ENCODE results near the gene PLCB4. TPM values are rescaled to one million over a fixed set of nuclear protein-coding genes. Genes with fewer than 3 reads are reported as not detected.

PLCB4 gene
- total and polyA plus RNA-seq, 2 experiments from 2014 or later = 6.5 to 16.1 TPM

DNA sequence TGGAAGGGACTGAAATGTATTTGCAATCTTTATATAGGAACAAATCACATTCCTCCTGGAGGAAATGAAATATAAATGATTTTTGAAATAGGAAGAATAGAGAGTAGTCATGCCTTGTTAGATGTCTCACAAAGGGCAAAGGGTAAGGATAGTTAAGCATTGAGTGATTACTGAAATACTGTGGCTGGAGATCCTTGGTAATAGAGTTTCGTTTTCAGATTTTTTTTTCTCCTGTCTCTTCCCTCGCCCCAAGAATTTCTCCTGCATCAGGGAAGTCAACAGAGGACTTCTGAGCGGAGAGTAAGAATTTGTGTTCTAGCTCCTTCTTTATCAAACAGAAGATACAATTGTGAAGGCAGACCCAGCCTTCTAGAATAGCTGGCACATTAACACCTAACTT is 79.4 kb downstream of the PLCB4 start (continued):
- TF ChIP-seq, protein P1, sequence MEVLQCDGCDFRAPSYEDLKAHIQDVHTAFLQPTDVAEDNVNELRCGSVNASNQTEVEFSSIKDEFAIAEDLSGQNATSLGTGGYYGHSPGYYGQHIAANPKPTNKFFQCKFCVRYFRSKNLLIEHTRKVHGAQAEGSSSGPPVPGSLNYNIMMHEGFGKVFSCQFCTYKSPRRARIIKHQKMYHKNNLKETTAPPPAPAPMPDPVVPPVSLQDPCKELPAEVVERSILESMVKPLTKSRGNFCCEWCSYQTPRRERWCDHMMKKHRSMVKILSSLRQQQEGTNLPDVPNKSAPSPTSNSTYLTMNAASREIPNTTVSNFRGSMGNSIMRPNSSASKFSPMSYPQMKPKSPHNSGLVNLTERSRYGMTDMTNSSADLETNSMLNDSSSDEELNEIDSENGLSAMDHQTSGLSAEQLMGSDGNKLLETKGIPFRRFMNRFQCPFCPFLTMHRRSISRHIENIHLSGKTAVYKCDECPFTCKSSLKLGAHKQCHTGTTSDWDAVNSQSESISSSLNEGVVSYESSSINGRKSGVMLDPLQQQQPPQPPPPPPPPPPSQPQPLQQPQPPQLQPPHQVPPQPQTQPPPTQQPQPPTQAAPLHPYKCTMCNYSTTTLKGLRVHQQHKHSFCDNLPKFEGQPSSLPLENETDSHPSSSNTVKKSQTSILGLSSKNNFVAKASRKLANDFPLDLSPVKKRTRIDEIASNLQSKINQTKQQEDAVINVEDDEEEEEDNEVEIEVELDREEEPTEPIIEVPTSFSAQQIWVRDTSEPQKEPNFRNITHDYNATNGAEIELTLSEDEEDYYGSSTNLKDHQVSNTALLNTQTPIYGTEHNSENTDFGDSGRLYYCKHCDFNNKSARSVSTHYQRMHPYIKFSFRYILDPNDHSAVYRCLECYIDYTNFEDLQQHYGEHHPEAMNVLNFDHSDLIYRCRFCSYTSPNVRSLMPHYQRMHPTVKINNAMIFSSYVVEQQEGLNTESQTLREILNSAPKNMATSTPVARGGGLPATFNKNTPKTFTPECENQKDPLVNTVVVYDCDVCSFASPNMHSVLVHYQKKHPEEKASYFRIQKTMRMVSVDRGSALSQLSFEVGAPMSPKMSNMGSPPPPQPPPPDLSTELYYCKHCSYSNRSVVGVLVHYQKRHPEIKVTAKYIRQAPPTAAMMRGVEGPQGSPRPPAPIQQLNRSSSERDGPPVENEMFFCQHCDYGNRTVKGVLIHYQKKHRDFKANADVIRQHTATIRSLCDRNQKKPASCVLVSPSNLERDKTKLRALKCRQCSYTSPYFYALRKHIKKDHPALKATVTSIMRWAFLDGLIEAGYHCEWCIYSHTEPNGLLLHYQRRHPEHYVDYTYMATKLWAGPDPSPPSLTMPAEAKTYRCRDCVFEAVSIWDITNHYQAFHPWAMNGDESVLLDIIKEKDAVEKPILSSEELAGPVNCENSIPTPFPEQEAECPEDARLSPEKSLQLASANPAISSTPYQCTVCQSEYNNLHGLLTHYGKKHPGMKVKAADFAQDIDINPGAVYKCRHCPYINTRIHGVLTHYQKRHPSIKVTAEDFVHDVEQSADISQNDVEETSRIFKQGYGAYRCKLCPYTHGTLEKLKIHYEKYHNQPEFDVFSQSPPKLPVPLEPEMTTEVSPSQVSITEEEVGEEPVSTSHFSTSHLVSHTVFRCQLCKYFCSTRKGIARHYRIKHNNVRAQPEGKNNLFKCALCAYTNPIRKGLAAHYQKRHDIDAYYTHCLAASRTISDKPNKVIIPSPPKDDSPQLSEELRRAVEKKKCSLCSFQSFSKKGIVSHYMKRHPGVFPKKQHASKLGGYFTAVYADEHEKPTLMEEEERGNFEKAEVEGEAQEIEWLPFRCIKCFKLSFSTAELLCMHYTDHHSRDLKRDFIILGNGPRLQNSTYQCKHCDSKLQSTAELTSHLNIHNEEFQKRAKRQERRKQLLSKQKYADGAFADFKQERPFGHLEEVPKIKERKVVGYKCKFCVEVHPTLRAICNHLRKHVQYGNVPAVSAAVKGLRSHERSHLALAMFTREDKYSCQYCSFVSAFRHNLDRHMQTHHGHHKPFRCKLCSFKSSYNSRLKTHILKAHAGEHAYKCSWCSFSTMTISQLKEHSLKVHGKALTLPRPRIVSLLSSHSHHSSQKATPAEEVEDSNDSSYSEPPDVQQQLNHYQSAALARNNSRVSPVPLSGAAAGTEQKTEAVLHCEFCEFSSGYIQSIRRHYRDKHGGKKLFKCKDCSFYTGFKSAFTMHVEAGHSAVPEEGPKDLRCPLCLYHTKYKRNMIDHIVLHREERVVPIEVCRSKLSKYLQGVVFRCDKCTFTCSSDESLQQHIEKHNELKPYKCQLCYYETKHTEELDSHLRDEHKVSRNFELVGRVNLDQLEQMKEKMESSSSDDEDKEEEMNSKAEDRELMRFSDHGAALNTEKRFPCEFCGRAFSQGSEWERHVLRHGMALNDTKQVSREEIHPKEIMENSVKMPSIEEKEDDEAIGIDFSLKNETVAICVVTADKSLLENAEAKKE (CRISPR knock-in tag; IDR thresholded peaks at IDR 0.05) = no peak
- no peak for TF ChIP-seq EZH2phosphoT487 (IDR thresholded peaks at IDR 0.05; ENCODE audit: unreplicated experiment)

GRCh38 chr20:9149087-9149486 is 80.2 kb downstream of the PLCB4 start:
- H3K36me3 Mint-ChIP-seq (ENCODE audit: low read depth) = peaks cover 37% of the 10 kb centered on the region
- H3K27ac Mint-ChIP-seq = no peak overlapping the region
- Histone ChIP-seq H3K27me3 (ENCODE audit: insufficient read depth) (no peaks in the 10 kb centered on the region), H3K27ac (ENCODE audit: low read depth) (no peak overlapping the region), H3K79me2 (replicated peaks; ENCODE audit: insufficient read depth) (no peaks in the 10 kb centered on the region; the same call in 1 of the 2 replicates), H3K36me3 (ENCODE audit: insufficient read depth) (no peaks in the 10 kb centered on the region), H3K4me3 (no peak overlapping the region), H3K4me2 (no peak overlapping the region), H4K20me1 (replicated peaks; ENCODE audit: insufficient read depth) (no peaks in the 10 kb centered on the region), H2AFZ (no peak overlapping the region), H3K4me1 (ENCODE audit: insufficient read depth) (no peaks in the 10 kb centered on the region; the same call in 1 of the 2 replicates), H3F3A (replicated peaks; ENCODE audit: low read depth) (no peaks in the 10 kb centered on the region), H3K9me2 (ENCODE audit: insufficient read depth) (0 out of 2 replicates have a peak, but pooled peaks cover 8% of the 10 kb centered on the region)
- no peaks in the 10 kb centered on the region for H3K4me1 Mint-ChIP-seq
- no peak for ATAC-seq
- peaks cover 33% of the 10 kb centered on the region for H3K9me3 Mint-ChIP-seq
- DNase-seq (ENCODE audit: low spot score) = no peak
- H3K27me3 Mint-ChIP-seq (ENCODE audit: insufficient read depth, low read depth, poor library complexity) = no peaks in the 10 kb centered on the region
- H3K4me3 Mint-ChIP-seq = no peak overlapping the region
- TF ChIP-seq ZNF331 (CRISPR knock-in tag; IDR thresholded peaks at IDR 0.05; ENCODE audit: low read depth) (no peak), JUNB (IDR thresholded peaks at IDR 0.05; ENCODE audit: unreplicated experiment) (no peak), STAT1 (IDR thresholded peaks at IDR 0.05; ENCODE audit: unreplicated experiment) (no peak), ZNF114 (CRISPR knock-in tag; IDR thresholded peaks at IDR 0.05) (no peak), EZH2phosphoT487 (IDR thresholded peaks at IDR 0.05; ENCODE audit: unreplicated experiment) (no peak), POLR2AphosphoS5 (IDR thresholded peaks at IDR 0.05; ENCODE audit: low read depth) (no peak), EZH2 (IDR thresholded peaks at IDR 0.05; ENCODE audit: low read depth, unreplicated experiment) (no peak)
- TF ChIP-seq, protein P2, sequence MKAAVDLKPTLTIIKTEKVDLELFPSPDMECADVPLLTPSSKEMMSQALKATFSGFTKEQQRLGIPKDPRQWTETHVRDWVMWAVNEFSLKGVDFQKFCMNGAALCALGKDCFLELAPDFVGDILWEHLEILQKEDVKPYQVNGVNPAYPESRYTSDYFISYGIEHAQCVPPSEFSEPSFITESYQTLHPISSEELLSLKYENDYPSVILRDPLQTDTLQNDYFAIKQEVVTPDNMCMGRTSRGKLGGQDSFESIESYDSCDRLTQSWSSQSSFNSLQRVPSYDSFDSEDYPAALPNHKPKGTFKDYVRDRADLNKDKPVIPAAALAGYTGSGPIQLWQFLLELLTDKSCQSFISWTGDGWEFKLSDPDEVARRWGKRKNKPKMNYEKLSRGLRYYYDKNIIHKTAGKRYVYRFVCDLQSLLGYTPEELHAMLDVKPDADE (IDR thresholded peaks at IDR 0.05) = no peak
- TF ChIP-seq, protein P1 (CRISPR knock-in tag; IDR thresholded peaks at IDR 0.05) = no peak

Measured in GM23338 (cell line).